HG02840 (cell line): Measurements from ENCODE around the gene ARHGAP40.
"Not testable (repeated sequence)": the region's sequence is repeated elsewhere in the genome, so short reads cannot be mapped to it uniquely, and the experiment has no call there.

Source experiments
- ATAC-seq: cut with Tn5 transposase; IDR thresholded peaks from one replicate; pipeline ENCODE4 v1.9.1; 2021; ENCODE audit warnings: mild to moderate bottlenecking, moderate library complexity, moderate number of reproducible peaks; ENCODE audit not compliant: unreplicated experiment, low FRiP score

ARHGAP40 gene

DNA sequence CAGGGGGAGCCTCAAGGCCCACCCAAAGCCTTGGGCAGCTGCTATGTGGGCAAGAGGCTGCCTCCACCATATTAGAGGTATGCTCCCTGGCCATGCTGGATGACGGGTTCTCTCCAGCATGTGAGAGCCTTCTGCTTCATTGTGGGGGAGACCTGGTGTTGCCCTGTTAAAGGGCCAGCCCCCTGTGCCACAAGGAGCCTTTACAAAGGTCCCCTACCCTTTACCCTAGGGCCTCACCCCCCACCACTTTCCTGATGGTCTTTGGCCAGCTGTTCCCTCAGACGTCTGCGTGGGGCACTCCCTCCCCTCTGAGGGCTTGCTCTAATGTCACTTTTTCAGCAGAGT, 15.5 kb upstream of the ARHGAP40 start:
- ATAC-seq, result no peak

GRCh38 chr20:38588303-38588702, 13.3 kb upstream of the ARHGAP40 start:
- ATAC-seq, result no peak

DNA sequence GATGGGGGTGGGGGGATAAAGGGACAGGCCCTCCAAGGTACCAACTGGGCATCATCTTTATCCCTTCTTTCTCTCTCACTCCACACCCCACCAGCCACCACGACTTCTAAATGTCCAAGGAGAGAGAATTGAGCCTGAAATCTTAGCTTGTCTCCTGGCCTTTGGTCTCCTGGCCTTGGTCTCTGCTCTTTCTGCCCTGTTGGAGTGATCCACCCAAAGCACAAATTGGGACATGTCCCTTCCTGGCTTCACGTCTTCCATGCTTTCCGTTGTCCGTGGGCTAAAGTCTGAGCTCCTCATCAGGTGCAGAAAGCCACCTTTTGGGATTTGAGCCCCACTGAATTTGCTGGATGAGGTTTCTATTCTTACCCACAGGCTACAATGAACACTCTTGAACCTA, 12.3 kb upstream of the ARHGAP40 start:
- no peak for ATAC-seq

- no peak for ATAC-seq
Observed at GRCh38 chr20:38589967-38590675, 11.5 kb upstream of the ARHGAP40 start.

GRCh38 chr20:38590676-38591473, 10.7 kb upstream of the ARHGAP40 start:
- ATAC-seq, result no peak

GRCh38 chr20:38591474-38592410, 9.9 kb upstream of the ARHGAP40 start:
- ATAC-seq, result no peak

- ATAC-seq, result not testable (repeated sequence)
Observed at GRCh38 chr20:38592411-38592790, 9.2 kb upstream of the ARHGAP40 start.

DNA sequence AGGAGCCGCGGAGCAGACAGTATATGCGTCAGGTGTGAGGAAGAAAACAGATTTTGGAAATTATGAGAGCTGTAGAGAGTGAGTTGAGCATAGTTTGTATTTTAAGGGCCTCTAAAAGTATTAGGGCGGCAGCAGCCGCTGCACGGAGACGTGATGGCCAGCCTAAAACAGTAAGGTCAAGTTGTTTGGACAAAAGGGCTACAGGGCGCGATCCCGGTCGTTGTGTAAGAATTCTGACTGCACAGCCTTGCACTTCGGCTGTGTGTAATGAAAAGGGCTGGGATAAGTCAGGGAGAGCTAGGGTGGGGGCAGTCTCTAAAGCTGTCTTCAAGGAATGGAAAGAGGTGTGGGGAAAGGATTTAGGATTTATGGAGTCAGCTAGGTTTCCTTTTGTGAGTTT, 7.3 kb upstream of the ARHGAP40 start:
- ATAC-seq, result not testable (repeated sequence)

GRCh38 chr20:38595886-38596285, 5.7 kb upstream of the ARHGAP40 start:
- ATAC-seq, result not testable (repeated sequence)

DNA sequence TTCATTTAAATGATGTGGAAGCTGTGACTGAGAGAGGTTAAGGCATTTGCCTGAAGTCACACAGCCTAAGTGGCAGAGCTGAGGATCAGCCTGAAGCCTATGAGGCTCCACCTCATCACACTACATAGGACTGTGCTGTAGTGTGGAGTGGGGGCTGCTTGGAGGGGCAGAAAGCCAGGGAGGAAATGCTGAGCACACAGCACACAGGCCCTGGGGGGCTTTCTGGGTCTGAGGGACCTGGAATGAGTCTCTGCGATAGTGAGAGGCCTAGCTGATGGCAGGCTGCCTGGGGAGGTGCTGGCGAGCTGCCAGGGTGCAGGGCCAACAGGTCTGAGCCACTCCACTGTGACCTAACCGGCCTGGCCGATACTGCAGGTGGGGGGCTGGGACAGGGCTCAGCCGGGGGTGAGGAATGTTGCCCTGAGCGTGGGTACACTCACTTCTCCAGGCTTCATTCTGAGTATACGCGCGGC, 2.2 kb upstream of the ARHGAP40 start:
- no peak for ATAC-seq

GRCh38 chr20:38600057-38600456, 1.6 kb upstream of the ARHGAP40 start:
- ATAC-seq, result no peak

GRCh38 chr20:38602185-38602581, 574 bp downstream of the ARHGAP40 start:
- no peak for ATAC-seq

GRCh38 chr20:38603286-38603685, 1.7 kb downstream of the ARHGAP40 start:
- ATAC-seq, result no peak

GRCh38 chr20:38604873-38605303, 3.3 kb downstream of the ARHGAP40 start:
- ATAC-seq, result no peak

DNA sequence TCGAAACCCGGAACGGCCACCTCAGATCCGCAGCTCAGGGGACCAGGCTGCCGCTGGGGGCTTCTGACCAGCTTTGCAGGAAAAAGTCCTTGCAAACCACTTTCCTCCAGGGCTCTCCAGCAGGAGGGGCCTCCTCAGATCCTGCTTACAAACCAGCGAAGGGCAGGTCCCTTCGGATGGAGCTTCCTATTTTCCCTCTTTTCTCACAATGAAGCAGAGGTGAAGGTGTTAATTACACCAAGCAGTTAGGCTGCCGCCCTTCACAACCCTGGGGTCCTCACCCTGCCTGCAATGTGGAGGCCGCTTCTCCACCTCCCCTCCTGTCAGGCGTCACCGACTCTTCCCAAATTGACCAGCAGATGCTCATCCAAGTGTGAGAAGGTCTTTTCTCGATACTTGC, 5.7 kb downstream of the ARHGAP40 start:
- ATAC-seq, result no peak

DNA sequence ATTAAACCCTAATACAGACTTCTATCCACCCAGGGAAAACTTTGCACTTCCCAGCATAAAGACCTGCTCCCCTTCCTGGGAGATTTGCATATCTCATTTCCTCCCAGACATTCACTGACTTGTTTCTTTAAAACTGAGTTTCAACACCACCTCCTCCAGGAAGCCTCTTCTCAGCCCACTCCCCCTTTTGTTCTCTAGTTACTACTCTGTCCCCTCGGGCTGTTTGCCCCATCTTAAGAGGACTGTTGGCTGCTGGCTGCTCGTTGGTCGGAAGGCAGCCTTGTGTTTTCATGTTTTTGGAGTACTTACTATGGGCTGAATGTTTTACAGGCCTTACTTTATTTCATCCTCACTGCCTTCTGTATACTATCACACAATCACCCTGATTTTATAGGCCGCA, 6.6 kb downstream of the ARHGAP40 start:
- ATAC-seq, result no peak

DNA sequence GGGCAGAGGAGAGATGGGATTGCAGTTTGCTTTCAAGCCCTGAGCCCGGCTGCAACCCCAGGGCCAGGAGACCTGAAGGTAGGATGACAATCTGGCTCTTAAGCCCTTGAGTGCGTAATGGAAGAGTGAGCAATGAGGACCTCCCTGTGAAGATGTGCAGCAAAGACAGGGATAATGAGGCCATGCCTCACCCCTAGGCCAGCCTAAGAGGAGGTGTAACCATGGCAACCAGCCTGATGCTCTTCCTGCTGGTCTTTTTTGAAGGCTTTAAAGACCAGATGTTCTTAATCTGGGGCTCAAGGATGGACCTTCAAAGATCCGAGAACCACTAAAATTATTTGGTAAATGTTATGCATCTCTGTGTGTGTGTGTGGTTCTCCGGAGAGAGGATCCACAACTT, 8.2 kb downstream of the ARHGAP40 start:
- no peak for ATAC-seq

GRCh38 chr20:38610521-38610920, 8.9 kb downstream of the ARHGAP40 start:
- no peak for ATAC-seq

DNA sequence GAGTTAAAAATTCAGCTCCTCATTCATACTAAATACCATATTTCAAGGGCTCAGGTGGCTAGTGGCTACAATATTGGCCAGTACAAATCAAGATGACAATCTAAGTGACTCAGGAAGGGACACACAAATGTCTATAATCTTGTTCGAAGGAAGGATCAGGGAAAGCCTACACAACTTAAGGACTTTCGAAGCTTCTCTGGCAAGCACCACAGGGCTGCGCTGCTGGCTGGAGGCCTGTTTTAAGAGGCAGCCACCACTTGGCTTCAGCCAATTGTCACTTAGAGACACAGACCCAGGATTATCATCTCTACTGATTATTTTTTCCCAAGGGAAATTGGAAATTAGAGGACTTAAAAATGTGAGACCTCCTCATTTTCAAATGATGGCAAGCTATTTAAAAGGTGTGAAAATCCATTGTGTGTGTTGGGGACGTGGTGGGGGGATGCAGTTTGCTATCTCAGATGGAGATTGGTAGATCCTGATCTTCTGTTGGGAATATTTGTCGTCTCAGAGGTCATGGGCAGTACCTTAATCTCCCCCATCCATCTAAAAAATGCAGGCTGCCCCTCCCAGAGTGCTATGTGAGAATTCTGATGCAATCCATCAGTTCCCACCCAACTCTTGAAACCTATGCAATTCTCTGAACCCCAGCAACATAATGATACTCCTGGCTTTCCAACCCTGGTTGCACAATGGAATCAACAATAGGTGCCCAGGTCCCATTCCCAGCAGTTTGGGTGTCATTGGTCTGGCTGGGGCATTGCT, 11.3 kb downstream of the ARHGAP40 start:
- no peak for ATAC-seq

DNA sequence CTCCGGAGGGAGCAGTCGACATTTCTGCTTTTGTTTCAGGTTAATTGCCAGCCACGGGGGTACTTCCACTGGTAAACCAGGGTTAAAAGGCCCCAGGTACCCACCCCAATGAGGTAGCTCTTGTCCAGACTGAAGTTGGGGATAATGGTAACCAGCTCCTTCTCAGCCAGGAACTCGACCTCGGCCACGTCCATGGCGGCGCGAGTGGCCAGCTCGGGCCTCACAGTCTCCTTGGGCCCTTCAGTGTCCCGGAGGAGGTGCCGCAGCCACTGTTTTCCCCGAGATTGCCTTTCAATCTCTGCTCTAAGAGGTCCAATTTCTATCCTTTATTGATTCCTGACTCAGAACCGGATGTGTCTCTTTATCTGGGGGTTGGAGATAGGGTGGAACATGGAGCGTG, 13.7 kb downstream of the ARHGAP40 start:
- ATAC-seq, result no peak
